HG03442 (cell line): ENCODE measurements around the gene CCDC88B.

Experiments used
- ATAC-seq: cut with Tn5 transposase; IDR thresholded peaks from one replicate; pipeline ENCODE4 v1.9.1; 2021; ENCODE audit warnings: mild to moderate bottlenecking, moderate library complexity; ENCODE audit not compliant: unreplicated experiment

The CCDC88B gene

GRCh38 chr11:64359712-64360445 is 19.9 kb downstream of the CCDC88B start:
- no peak for ATAC-seq

DNA sequence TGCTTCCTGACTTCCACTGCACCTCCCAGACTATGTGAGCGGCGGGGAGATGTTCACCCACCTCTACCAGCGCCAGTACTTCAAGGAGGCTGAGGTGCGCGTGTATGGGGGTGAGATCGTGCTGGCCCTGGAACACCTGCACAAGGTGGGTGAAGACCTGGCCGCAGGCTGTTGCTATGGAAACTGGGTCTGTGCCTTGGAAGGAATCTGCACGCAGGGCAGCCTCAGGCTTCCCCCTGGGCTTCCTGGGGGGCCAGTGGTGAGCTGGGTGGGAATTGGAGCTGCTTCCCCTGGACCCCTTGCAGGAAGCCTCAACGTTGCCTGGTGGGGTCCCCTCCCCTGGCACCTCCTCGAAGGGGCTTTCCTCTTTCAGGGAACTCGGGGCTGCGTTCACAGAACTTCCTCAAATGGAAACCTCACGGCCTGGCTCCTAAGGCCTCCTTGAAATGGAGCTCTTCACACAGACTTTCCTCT is 20.5 kb downstream of the CCDC88B start:
- ATAC-seq = no peak

- ATAC-seq = no peak
These were observed 21.7 kb downstream of the CCDC88B start for GRCh38 chr11:64361659-64362058.

DNA sequence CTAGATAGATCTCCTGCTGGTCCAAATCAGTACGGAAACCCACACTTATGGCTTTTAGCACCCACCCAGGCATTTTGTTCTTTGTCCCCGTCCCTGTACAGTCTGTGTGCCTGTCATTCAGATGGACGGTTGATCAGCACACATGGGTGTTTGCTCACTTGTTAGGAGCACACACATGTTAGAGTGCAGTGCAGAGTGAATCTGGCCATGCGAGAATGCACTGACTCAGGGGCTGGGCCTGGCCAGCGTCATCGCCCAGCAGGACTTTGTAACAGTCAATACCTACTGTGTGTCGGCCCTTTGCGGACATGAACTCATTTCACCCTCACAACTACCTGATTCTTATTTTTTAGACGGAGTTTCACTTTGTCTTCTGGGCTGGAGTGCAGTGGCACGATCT is 22.3 kb downstream of the CCDC88B start:
- no peak for ATAC-seq

GRCh38 chr11:64364435-64364834 is 24.4 kb downstream of the CCDC88B start:
- ATAC-seq = no peak

DNA sequence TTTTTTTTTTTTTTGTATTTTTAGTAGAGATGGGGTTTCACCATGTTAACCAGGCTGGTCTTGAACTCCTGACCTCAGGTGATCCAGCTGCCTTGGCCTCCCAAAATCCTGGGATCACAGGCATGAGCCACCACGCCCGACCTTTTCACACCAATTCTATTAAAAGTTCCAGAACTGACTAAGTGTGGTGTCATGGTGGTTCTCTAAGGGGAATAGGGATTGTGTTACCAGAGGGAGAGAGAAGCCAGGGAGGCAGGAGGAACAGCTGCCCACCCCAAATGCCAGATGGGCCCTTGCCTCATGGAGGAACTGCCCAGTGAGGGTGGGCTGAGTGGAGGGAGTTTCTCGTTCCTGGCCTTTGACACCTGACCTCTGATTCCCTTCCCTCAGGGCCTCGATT is 24.9 kb downstream of the CCDC88B start:
- no peak for ATAC-seq

- no peak for ATAC-seq
These were observed 26.7 kb downstream of the CCDC88B start for GRCh38 chr11:64366751-64367150.

GRCh38 chr11:64367931-64368672 is 28.1 kb downstream of the CCDC88B start:
- ATAC-seq = no peak

DNA sequence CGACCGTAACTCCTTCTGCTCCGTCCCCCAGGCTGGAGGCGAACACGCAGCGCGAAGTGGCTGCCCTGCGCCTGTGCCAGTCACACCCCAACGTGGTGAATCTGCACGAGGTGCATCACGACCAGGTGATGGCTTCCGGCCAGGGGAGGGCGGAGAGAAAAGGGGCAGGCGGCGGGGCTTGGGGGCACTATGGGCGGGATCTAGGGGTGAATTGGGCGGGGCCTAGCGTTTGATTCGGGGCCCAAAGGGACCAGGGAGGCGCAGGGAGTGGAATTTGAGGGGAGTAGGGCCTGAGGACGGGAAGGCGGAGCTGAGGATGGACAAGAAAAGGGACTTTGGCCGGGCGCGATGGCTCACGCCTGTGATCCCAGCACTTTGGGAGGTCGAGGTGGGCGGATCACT is 28.7 kb downstream of the CCDC88B start:
- no peak for ATAC-seq

GRCh38 chr11:64369440-64370421 is 29.7 kb downstream of the CCDC88B start:
- no peak for ATAC-seq

GRCh38 chr11:64371201-64371600 is 31.2 kb downstream of the CCDC88B start:
- ATAC-seq = no peak

GRCh38 chr11:64372021-64372420 is 32.0 kb downstream of the CCDC88B start:
- ATAC-seq = no peak

- no peak for ATAC-seq
These were observed 33.0 kb downstream of the CCDC88B start for GRCh38 chr11:64372802-64373597.

- ATAC-seq = no peak
These were observed 33.6 kb downstream of the CCDC88B start for GRCh38 chr11:64373598-64373974.

GRCh38 chr11:64376071-64376470 is 36.1 kb downstream of the CCDC88B start:
- ATAC-seq = no peak

- ATAC-seq = no peak
These were observed 38.4 kb downstream of the CCDC88B start for GRCh38 chr11:64378335-64378880.

DNA sequence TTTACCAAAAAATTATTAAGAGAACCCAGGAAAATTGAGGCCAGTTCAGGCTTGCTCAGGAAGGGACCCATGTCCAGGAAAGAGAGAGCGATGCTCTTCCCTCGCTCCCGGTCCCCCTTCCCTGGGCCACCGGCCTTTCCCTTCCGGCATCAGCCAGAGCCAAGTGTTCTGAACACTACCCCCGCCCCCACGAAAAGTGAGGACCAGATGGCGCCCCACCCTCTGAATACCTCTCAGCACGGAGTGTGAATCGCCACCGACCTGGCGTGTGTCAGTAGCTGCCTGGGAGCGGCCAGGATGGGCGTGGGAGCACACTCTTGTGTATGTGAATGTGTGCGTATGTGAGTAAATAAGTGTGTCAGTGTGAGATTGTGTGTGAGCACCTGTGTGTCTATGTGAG is 39.2 kb downstream of the CCDC88B start:
- no peak for ATAC-seq

DNA sequence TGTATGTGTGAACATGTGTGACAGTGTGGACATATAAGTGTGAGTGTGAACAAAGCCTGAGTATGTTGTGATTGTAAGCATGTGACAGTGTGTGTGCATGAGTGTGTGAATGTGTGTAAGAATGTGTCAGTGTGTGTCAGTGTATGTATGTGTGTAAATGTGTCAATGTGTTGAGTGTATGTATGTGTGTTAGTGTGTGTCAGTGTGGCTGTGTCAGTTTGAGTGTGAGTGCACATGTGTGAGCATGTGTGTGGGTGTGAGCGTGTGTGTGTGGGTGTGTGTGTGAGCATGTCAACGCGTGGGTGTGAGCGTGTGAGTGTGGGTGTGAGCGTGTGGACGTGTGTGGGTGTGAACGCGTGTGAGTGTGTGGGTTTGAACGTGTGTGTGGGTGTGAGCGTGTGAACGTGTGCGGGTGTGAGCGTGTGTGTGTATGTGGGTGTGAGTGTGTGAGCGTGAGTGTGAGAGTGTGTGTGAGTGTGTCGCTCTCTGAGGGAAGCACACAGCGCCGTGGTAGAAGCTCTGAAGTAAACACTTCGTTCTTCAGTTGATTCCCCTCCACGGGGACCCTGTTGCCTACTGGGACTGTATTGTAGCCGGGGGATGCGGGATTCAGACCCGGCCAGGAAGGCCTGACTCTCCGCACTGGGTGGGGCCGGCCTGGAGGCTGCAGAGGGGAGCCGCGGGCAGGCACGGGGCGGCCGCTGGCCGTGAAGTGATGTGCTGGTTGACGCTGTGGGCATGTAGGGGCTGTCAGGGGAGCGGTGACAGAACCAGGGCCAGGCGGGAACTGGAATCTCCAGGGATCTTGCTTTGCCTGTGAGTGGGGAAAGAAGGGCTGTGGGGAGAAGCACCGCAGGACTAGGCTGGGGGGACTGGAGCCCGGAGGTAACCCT is 40.1 kb downstream of the CCDC88B start:
- no peak for ATAC-seq

DNA sequence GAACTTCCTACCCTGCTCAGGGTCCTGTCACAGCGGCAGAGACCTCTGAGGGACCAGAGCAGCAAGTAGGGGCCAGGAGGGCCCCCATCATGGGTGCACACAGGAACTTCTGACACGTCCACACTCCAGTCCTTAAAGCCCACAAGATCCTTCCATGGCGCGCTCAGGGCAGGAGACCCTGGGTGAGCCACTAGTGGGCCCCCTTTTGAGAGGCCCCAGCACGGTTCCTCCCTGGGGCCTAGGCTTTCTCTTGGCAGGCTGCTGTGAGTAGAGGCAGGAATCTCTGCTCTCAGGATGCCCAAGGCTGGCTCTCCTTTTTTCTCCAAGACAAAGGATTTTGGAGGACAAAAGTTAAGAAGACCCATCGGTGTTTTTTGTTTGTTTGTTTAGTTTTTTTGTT is 41.3 kb downstream of the CCDC88B start:
- no peak for ATAC-seq
